GM19238 (cell line): ENCODE measurements around the gene AMMECR1.
"Not testable (repeated sequence)": the region's sequence is repeated elsewhere in the genome, so short reads cannot be mapped to it uniquely, and the experiment has no call there.

Source experiments
- DNase-seq: peaks from one replicate; pipeline ENCODE4 v3.0.0; 2011; ENCODE audit warnings: low spot score; ENCODE audit not compliant: insufficient read length

The AMMECR1 gene

GRCh38 chrX:110317820-110318663, at the start of gene AMMECR1:
TSS of gene AMMECR1 (minus strand) at chrX:110318085. CDS start at chrX:110318071, 14 bp downstream.
- DNase-seq = peak; percentile 60

DNA sequence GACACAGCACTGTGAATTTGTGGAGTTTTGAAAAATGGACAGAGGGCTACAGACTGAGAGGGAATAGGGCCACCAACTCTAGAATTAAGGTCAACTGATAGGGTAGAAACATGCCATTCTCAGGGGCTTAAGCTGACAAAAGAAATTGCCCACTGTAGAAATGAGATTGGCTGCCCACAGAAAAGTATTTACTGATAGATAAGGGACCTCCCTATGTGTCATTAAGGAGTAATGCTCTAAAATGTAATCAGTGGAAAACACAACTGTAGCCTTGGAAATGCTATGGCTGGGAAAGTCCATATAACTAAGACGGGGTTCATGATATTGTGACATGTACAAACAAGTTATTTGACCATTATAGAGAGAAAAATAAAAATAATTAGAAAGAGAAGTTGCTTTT, 45.4 kb upstream of the AMMECR1 start:
- no peak for DNase-seq

DNA sequence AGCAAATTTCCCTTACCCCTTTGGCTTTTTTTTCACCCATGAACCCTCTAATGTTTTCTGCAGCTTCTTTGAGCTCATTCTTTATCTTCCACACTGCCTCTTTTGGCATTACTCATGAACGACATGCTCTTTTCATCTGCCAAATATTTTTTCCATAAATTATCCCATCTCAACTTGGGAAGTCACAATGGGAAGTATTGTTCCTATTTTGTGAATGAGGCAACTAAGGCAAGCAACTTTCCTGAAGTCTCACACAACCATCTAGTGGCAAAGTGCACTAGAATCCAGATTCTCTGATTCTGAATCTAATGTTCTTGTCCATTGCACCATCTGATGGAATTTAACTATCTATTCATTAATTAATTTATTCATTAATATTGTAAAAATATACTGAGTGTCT, 41.4 kb upstream of the AMMECR1 start:
- no peak for DNase-seq

GRCh38 chrX:110358548-110358947, 40.7 kb upstream of the AMMECR1 start, which contains the start of gene RTL9:
TSS of gene RTL9 (plus strand) at chrX:110358848. CDS start at chrX:110450618, 91,770 bp downstream.
- DNase-seq = no peak

- DNase-seq = no peak
These were observed 28.8 kb upstream of the AMMECR1 start for GRCh38 chrX:110346681-110347080.

- DNase-seq = no peak
These were observed 23.5 kb upstream of the AMMECR1 start for GRCh38 chrX:110341189-110342035.

DNA sequence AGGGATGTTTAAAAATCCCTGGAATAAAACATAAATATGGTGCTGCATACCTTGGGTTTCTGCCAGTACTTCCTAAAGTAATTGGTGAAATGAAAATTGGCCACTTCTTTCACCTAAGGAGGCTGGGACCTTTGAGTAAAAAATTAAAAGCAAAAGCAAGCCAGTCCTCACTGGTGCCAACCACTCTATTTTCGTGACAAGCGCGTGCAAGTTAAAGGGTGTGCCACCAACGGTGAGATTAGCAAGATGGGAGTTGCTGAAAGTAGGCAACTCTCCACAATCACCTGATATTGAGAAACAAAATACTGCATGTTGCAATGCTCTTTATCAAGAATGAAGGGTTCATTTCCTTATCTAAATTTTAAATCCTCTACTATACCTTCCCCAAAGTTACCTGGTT, 21.1 kb upstream of the AMMECR1 start:
- DNase-seq = no peak

GRCh38 chrX:110333458-110333857, 15.6 kb upstream of the AMMECR1 start:
- not testable (repeated sequence) for DNase-seq

GRCh38 chrX:110331444-110332030, 13.7 kb upstream of the AMMECR1 start:
- DNase-seq = no peak

- not testable (repeated sequence) for DNase-seq
These were observed 10.7 kb upstream of the AMMECR1 start for GRCh38 chrX:110328613-110329012.

DNA sequence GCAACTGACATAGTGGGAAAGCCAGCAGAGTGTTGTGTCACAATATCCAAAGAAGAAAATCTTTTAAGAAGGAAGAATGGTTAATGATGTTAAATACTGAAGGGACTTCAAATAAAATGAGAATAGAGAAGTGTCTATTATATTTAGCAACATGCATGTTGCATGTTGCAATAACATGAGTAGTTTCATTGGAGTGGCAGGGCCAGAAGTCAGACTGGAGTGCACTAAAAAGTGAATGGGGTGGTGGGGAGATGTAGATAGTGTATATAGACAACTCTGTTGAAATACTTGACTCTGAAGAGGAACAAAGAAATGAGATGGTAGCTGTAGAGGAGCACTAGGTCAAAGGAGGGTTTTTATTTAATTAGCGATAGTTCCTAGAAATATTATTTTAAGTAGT, 9.5 kb upstream of the AMMECR1 start:
- no peak for DNase-seq

DNA sequence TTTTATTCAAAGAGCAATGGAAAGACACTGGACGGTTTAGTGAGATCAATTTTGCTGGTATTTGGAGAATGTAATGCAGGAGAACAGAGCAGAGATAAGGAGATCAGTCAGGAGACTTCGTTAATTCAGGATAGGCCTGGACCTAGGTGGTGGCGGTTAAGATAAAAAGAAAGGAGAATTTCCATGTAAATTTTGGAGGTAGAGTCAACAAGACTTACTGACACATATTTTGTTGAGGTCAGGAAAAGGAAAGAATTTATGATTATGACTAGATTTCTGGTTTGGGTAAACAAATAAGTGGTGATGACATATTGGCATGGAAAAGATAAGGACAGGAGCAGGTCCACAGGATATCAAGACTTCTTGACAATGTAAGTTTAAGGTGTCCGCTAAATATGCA, 8.8 kb upstream of the AMMECR1 start:
- no peak for DNase-seq

DNA sequence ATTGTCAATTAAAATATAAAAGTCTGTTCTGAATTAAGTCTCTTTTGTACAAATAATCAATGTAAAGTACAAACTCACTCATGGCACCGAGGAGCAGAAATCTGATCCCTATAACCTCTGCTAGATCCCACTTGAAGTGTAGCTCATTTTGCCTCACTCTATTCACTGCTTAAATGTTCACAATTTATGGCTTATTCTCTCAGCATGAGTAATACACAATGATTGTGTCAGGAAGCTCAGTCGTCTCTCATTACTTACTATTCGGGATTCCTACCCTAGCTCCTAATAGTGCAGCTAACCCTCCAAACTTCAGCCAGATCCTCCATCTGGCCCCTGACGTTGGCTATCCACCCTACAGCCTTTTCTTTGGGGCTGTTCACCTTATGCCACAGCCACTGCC, 4.7 kb upstream of the AMMECR1 start:
- no peak for DNase-seq

- DNase-seq = no peak
These were observed 3.8 kb upstream of the AMMECR1 start for GRCh38 chrX:110321670-110322069.

DNA sequence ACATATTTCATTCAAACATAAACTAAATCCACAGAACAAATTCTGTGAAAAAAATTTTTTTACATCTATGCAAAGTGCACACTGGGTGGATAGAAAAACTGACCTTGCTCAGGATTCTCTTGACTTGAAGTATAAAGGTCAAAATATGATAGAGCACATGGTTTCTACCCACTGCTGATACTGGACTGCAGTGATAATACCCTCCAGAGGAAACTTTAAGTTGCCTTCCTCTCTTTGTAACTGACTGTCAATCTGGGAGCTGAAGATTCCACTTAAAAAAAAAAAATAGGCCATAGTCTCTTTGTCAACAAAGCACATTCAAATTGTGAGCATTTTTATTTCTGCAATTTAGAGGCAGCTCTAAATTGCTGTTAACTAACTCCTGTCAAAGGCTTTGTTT, 3.2 kb upstream of the AMMECR1 start:
- no peak for DNase-seq

DNA sequence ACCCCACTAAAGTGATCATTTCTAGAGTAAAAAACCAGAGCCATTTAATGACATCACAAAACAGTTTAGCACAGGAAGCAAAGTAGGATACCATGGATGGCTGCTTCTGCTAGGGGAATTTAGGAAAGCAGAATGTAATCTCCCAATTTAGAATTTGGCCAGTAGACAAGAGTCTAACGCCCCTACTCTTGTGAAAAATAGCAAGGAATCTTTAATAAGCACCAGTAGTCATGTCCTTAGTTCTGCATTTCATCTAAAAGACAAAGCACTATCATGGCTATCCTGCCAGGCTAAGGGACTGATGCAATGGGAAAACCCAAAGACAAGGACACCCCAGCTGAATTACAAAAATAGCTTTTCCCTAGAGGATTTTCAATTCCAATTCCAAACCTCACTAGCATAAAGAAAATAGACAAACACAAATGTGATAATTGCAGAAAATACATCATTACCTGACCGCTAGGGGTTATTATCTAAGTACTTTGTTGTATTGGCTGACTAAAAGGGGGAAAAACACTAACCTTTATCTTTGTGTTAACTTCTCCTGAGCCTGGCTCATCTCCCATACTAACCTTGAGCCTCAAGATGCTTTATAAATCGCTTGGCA, 2.6 kb upstream of the AMMECR1 start:
- no peak for DNase-seq

GRCh38 chrX:110318664-110318968, 731 bp upstream of the AMMECR1 start:
- DNase-seq = no peak

- peak; percentile 5 for DNase-seq
These were observed 645 bp downstream of the AMMECR1 start for GRCh38 chrX:110317061-110317819.

DNA sequence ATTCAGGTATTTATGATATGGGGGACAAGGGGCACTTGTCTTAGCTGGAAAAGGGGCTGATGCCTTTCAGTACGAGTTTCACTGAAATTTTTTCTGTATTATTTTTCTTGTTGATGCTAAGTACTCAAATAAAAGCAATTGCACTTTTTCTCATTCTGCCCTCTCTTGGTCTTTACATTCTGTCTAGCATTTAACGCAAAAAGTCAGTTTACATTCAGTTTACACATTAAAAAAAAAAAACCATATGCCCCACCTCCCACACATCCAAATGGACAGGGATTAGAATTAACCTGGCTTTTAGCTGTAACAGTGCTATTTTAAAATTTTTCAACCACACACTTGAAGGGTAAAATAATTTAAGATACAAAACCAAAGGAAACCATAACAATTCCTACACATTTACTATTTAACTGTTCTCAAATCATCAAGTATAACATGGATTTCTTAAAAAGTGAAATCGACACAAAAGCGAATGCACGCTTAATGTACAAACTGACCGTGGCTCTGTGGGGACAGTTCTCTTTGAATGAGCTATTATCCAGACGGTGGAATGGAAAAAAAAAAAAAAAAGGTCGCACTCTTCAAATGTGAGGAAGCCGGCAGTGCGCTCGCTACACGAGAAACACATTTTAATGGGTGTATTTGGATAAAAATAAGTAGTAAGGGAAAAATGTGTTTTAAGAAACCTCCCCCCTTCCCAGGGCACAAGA, 1.4 kb downstream of the AMMECR1 start:
- no peak for DNase-seq

GRCh38 chrX:110315551-110315950, 2.3 kb downstream of the AMMECR1 start:
- DNase-seq = no peak
